NT2/D1 (cell line): ENCODE data around the gene ZNF341.
"Not testable (repeated sequence)": the region's sequence is repeated elsewhere in the genome, so short reads cannot be mapped to it uniquely, and the experiment has no call there.

ENCODE experiments used
- DNase-seq: peaks from one replicate; pipeline ENCODE4 v3.0.0-alpha.2; 2011; ENCODE audit warnings: low read depth, low spot score
- H3K27me3 ChIP-seq: 2 replicates; pipeline ENCODE4 v1.6.0; 2011; ENCODE audit warnings: mild to moderate bottlenecking; ENCODE audit not compliant: insufficient read length, insufficient read depth
- H3K36me3 ChIP-seq: 2 replicates; pipeline ENCODE4 v1.6.1; 2011; ENCODE audit warnings: mild to moderate bottlenecking, low read length, mixed read lengths; ENCODE audit not compliant: insufficient read depth, insufficient read length
- H3K4me1 ChIP-seq: 2 replicates; pipeline ENCODE4 v1.5.1; 2011; ENCODE audit not compliant: insufficient read depth, insufficient read length
- H3K4me3 ChIP-seq: 2 replicates; pipeline ENCODE4 v1.5.1; 2011; ENCODE audit warnings: low read depth; ENCODE audit not compliant: insufficient read length
- H3K9ac ChIP-seq: 2 replicates; pipeline ENCODE4 v1.6.0; 2011; ENCODE audit warnings: low read depth; ENCODE audit not compliant: insufficient read length
- H3K9me3 ChIP-seq: 2 replicates; pipeline ENCODE4 v1.5.1; 2011; ENCODE audit warnings: mild to moderate bottlenecking, low read length; ENCODE audit not compliant: insufficient read depth
- SUZ12 ChIP-seq: IDR thresholded peaks from 2 replicates; pipeline ENCODE4 v1.6.1; 2011; ENCODE audit not compliant: insufficient read length, insufficient read depth; ENCODE audit errors: extremely low read depth
- YY1 ChIP-seq: IDR thresholded peaks from 2 replicates; pipeline ENCODE4 v1.6.1; 2011; ENCODE audit not compliant: insufficient read length, insufficient read depth
- ZNF274 ChIP-seq: IDR thresholded peaks from 2 replicates; pipeline ENCODE4 v1.6.1; 2011; ENCODE audit warnings: mild to moderate bottlenecking, low read depth, low read length

The ZNF341 gene

DNA sequence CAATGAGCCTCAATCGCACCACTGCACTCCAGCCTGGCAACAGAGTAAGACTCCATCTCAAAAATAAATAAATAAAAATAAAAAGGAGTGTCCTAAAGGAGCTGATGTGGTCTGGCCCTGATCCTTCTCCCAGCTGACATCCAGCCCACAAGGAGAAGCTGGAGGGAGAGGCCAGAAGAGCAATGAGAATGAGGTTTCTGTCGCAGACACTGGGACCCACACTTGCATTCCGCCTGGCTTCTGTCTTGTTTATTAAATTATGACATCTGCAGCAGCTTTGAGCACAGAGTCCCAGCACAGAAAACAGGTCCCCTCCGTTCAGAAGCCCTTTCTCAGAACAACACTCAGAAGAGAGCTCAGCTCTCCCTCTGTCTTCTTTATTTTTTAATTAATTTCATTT lies 35.3 kb upstream of the ZNF341 start:
- no peaks in the 10 kb centered on the region for H3K36me3 ChIP-seq
- peaks cover 16% of the 10 kb centered on the region; the same call in 1 of the 2 replicates for H3K9me3 ChIP-seq
- H3K4me3 ChIP-seq = no peak overlapping the region
- peaks cover 10% of the 10 kb centered on the region for H3K4me1 ChIP-seq
- H3K27me3 ChIP-seq = peaks cover 4% of the 10 kb centered on the region
- no peak overlapping the region for H3K9ac ChIP-seq
- TF ChIP-seq YY1 = no peak
- no peak for DNase-seq

DNA sequence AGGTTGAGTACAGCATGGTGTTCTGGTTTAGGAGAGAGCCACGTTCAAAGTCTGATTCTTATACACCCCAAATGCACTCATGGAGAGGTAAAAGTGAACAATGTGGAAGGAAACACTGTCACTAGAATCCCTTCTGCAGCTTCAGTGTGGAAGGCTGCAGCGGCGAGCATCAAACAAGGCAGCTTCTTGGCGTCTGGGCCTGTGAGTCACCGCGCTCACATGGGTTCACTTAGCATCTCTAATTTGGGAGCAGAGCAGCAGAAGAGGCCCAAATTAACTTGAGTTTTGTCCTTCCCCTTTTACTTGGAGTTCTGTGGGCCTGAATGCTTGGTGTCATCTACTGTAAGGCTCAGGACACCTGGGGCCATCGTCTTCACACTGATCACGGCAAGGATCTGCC lies 34.7 kb upstream of the ZNF341 start:
- DNase-seq = no peak
- H3K9ac ChIP-seq = no peak overlapping the region
- TF ChIP-seq ZNF274 (no peak), SUZ12 (no peak), YY1 (no peak)
- H3K9me3 ChIP-seq = peaks cover 21% of the 10 kb centered on the region; the same call in 1 of the 2 replicates
- no peaks in the 10 kb centered on the region for H3K36me3 ChIP-seq
- H3K27me3 ChIP-seq = peaks cover under 1% of the 10 kb centered on the region
- no peak overlapping the region for H3K4me3 ChIP-seq
- H3K4me1 ChIP-seq = peaks cover 10% of the 10 kb centered on the region

DNA sequence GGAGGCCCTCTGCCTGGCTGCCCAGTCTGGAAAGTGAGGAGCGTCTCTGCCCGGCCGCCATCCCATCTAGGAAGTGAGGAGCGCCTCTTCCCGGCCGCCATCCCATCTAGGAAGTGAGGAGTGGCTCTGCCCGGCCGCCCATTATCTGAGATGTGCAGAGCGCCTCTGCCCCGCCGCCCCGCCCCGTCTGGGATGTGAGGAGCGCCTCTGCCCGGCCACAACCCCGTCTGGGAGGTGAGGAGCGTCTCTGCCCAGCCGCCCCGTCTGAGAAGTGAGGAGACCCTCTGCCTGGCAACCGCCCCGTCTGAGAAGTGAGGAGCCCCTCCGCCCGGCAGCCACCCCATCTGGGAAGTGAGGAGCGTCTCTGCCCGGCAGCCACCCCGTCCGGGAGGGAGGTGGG lies 32.8 kb upstream of the ZNF341 start:
- H3K36me3 ChIP-seq, DNase-seq, H3K9ac ChIP-seq, H3K27me3 ChIP-seq, H3K4me3 ChIP-seq, H3K4me1 ChIP-seq: not testable (repeated sequence)
- H3K9me3 ChIP-seq = peaks cover 22% of the 10 kb centered on the region; the same call in 1 of the 2 replicates

DNA sequence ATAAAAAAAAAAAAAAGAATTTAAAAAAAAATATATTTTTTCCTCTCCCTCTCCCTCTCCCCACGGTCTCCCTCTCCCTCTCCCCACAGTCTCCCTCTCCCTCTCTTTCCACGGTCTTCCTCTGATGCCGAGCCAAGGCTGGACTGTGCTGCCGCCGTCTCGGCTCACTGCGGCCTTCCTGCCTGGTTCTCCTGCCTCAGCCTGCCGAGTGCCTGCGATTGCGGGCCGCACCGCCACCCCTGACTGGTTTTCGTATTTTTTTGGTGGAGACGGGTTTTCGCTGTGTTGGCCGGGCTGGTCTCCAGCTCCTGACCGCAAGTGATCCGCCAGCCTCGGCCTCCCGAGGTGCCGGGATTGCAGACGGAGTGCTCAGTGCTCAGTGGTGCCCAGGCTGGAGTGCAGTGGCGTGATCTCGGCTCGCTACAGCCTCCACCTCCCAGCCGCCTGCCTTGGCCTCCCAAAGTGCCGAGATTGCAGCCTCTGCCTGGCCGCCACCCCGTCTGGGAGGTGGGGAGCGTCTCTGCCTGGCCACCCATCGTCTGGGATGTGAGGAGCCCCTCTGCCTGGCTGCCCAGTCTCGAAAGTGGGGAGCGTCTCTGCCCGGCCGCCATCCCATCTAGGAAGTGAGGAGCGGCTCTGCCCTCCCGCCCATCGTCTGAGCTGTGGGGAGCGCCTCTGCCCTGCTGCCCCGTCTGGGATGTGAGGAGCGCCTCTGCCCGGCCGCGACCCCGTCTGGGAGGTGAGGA lies 30.9 kb upstream of the ZNF341 start:
- H3K4me1 ChIP-seq, H3K36me3 ChIP-seq, DNase-seq, H3K4me3 ChIP-seq, H3K27me3 ChIP-seq, H3K9ac ChIP-seq: not testable (repeated sequence)
- H3K9me3 ChIP-seq = peaks cover 22% of the 10 kb centered on the region; the same call in 1 of the 2 replicates

DNA sequence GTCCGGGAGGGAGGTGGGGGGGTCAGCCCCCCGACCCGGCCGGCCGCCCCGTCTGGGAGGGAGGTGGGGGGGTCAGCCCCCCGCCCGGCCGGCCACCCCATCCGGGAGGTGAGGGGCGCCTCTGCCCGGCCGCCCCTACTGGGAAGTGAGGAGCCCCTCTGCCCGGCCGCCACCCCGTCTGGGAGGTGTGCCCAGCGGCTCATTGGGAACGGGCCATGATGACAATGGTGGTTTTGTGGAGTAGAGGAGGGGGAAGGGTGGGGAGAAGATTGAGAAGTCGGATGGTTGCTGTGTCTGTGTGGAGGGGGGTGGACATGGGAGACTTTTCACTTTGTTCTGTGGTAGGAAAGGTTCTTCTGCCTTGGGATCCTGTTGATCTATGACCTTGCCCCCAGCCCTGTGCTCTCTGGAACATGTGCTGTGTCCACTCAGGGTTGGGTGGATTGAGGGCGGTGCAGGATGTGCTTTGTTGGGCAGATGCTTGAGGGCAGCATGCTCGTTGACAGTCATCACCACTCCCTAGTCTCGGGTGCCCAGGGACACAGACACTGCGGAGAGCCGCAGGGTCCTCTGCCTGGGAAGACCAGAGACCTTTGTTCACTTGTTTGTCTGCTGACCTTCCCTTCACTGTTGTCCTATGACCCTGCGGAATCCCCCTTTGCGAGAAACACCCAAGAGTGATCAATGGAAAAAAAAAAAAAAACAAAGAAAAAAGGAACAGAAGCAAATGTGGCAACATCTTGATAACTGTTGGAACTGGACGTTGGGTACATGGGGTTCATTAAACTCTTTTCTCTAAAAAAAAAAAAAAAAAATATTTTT lies 30.0 kb upstream of the ZNF341 start:
- DNase-seq = no peak

DNA sequence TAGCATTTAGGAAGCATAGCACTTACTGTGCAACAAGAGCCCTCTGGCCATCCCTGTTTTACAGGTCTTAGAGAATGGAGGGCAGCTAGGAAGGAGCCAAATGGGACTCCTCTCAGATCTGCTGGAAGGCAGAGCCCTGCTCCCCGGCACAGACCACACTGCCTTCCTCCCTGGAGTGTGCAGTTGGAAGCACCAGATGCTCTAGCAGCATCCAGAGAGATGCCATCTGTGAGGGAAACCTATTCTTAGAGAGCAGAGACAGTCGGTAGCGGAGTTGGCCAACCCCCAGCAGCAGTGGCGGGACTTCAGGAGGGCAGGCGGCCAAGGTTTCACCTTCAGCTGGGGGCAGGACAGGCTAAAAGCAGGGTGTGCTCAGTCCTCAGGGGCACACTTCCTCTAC lies 28.9 kb upstream of the ZNF341 start:
- no peak for DNase-seq
- no peak overlapping the region for H3K4me3 ChIP-seq
- H3K4me1 ChIP-seq = no peaks in the 10 kb centered on the region
- no peak overlapping the region for H3K9ac ChIP-seq
- peaks cover 18% of the 10 kb centered on the region; the same call in 1 of the 2 replicates for H3K9me3 ChIP-seq
- no peaks in the 10 kb centered on the region for H3K27me3 ChIP-seq
- no peak for TF ChIP-seq SUZ12
- no peak for TF ChIP-seq ZNF274
- no peak for TF ChIP-seq YY1
- no peaks in the 10 kb centered on the region for H3K36me3 ChIP-seq

More for the DNA sequence above, 30.0 kb upstream of the ZNF341 start:
- H3K4me1 ChIP-seq = no peaks in the 10 kb centered on the region
- peaks cover 22% of the 10 kb centered on the region; the same call in 1 of the 2 replicates for H3K9me3 ChIP-seq
- no peaks in the 10 kb centered on the region for H3K27me3 ChIP-seq
- H3K36me3 ChIP-seq = no peaks in the 10 kb centered on the region
- no peak overlapping the region for H3K9ac ChIP-seq
- no peak overlapping the region for H3K4me3 ChIP-seq
- no peak for TF ChIP-seq SUZ12
- TF ChIP-seq YY1 = no peak
- no peak for TF ChIP-seq ZNF274

DNA sequence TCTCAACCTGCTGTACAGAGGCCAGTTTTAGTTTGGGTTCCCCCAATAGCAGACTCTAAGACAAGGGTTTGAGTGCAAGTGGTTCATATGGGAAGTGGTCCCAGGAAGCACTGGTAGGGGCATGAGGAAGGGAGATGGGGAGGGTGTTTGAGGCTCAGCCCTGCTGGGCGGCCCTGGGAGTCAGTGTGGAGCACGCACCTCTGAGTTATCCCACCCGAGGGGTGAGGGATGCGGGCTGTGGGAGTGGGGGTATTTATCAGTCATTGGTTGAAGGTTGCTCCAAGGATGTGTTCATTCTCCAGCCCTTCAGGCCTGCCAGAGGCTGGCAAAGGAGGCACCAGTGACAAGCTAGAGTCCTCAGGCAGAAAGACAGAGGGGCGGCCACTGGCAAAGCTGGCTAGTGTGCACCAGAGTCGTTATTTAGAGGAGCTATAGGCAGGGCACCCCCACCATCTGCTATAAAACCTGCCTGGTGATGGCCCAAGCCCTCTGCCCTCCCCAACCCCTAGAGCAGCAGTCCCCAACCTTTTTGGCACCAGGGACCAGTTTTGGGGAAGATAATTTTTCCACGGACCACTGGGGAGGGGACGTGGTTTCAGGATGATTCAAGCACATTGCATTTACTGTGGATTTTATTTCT lies 28.2 kb upstream of the ZNF341 start:
- DNase-seq = no peak
- no peaks in the 10 kb centered on the region for H3K36me3 ChIP-seq
- H3K4me3 ChIP-seq = no peak overlapping the region
- TF ChIP-seq SUZ12 = no peak
- no peak for TF ChIP-seq YY1
- TF ChIP-seq ZNF274 = no peak
- no peak overlapping the region for H3K9ac ChIP-seq
- H3K4me1 ChIP-seq = no peaks in the 10 kb centered on the region
- no peaks in the 10 kb centered on the region for H3K27me3 ChIP-seq
- peaks cover 11% of the 10 kb centered on the region; the same call in 1 of the 2 replicates for H3K9me3 ChIP-seq
